ENCODE measurements around the gene ASAH2B. TPM values are rescaled to one million over a fixed set of nuclear protein-coding genes. Genes with fewer than 3 reads are reported as not detected.
"Not testable (repeated sequence)": the region's sequence is repeated elsewhere in the genome, so short reads cannot be mapped to it uniquely, and the experiment has no call there.

ASAH2B gene
- total RNA-seq (2014; rRNA removed; shearing (Covaris generic)), result 4.5 and 5.5 TPM in 2 replicates

- DNase-seq (ENCODE audit: low read depth), result peak; percentile 84
These were observed at the start of gene ASAH2B for GRCh38 chr10:50739618-50740292. TSS of gene ASAH2B (plus strand) at chr10:50739936. CDS start at chr10:50745131, 5,195 bp downstream.

DNA sequence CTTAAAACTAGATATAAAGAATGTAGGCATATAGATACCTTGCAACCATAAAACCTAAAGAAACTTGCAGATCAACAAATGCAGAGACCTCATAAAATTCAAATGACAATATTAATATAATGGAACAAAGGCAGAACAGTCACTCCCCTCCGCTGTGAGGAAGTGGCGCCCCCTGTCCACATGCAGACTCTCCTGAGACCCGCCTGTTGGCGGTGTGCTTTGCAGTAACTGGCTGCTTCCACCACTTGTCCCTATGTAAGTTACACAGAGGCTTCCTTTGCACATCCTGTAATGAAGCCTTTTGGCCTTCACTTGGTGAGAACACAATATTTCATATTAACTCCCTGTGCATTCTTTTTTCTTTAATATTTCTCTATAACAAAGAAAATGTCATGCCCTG is 41.9 kb upstream of the ASAH2B start:
- not testable (repeated sequence) for DNase-seq (ENCODE audit: low read depth)

- DNase-seq (ENCODE audit: low read depth), result peak; percentile 16
These were observed 37.8 kb upstream of the ASAH2B start for GRCh38 chr10:50701947-50702346.

GRCh38 chr10:50702997-50703396 is 36.7 kb upstream of the ASAH2B start:
- DNase-seq (ENCODE audit: low read depth), result not testable (repeated sequence)

GRCh38 chr10:50704436-50705079 is 35.2 kb upstream of the ASAH2B start:
- DNase-seq (ENCODE audit: low read depth), result peak; percentile 34

GRCh38 chr10:50706006-50706405 is 33.7 kb upstream of the ASAH2B start:
- DNase-seq (ENCODE audit: low read depth), result not testable (repeated sequence)

- DNase-seq (ENCODE audit: low read depth), result not testable (repeated sequence)
These were observed 29.5 kb upstream of the ASAH2B start for GRCh38 chr10:50710241-50710640.

- not testable (repeated sequence) for DNase-seq (ENCODE audit: low read depth)
These were observed 15.9 kb upstream of the ASAH2B start for GRCh38 chr10:50723812-50724211.

GRCh38 chr10:50728112-50728511 is 11.6 kb upstream of the ASAH2B start:
- not testable (repeated sequence) for DNase-seq (ENCODE audit: low read depth)

DNA sequence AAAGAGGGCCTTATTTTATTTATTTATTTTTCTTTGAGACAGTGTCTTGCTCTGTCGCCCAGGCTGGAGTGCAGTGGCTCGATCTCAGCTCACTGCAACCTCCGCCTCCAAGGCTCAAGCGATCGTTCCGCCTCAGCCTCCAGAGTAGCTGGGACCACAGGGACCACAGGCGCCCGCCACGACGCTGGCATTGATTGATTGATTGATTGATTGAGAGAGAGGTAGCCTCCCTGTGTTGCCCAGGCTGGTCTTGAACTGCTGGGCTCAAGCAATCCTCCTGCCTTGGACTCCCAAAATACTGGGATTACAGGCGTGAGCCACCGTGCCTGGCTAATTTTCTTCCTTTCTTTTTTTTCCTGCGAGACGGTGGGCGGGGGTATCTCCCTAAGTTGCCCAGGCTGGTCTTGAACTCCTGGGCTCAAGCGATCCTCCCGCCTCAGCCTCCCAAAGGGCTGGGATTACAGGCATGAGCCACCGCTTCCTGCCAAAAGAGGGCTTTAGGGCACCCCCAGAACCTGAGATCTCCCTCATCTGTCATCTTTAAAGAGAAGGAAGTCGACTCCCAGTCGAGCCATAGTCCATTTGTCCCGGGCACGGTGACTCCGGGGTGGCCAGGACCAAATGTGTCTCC is 634 bp upstream of the ASAH2B start:
- not testable (repeated sequence) for DNase-seq (ENCODE audit: low read depth)

- DNase-seq (ENCODE audit: low read depth), result peak; percentile 70
These were observed 535 bp downstream of the ASAH2B start for GRCh38 chr10:50740293-50740648.

- not testable (repeated sequence) for DNase-seq (ENCODE audit: low read depth)
These were observed 3.1 kb downstream of the ASAH2B start for GRCh38 chr10:50742820-50743219.

GRCh38 chr10:50766774-50767513 is 27.2 kb downstream of the ASAH2B start:
- not testable (repeated sequence) for DNase-seq (ENCODE audit: low read depth)

GRCh38 chr10:50772042-50772441 is 32.3 kb downstream of the ASAH2B start:
- DNase-seq (ENCODE audit: low read depth), result not testable (repeated sequence)

- DNase-seq (ENCODE audit: low read depth), result not testable (repeated sequence)
These were observed 35.1 kb downstream of the ASAH2B start for GRCh38 chr10:50774868-50775267.

- DNase-seq (ENCODE audit: low read depth), result not testable (repeated sequence)
These were observed 40.3 kb downstream of the ASAH2B start for GRCh38 chr10:50780036-50780435.

GRCh38 chr10:50782017-50782416 is 42.3 kb downstream of the ASAH2B start:
- DNase-seq (ENCODE audit: low read depth), result not testable (repeated sequence)

- not testable (repeated sequence) for DNase-seq (ENCODE audit: low read depth)
These were observed 48.2 kb downstream of the ASAH2B start for GRCh38 chr10:50787962-50788361.

GRCh38 chr10:50788951-50789945 is 49.5 kb downstream of the ASAH2B start:
- peak; percentile 11 for DNase-seq (ENCODE audit: low read depth)

DNA sequence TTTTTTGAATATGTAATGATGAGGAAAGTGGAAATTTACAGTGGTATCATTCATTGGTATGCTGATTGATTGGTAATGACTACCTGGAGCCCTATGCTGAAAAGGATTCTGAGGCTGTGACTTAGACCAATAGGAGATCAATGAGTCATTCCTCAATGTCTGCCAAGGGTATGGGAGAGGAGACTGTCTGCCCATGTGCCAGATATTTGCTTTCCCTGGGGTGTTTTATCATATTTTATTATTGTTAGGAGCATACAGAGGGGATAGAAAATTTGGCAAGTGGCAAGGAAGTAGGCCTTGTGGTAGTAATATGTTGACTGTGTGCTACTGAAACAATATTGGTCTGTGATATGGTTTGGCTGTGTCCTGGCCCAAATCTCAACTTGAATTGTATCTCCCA is 54.8 kb downstream of the ASAH2B start:
- DNase-seq (ENCODE audit: low read depth), result no peak

DNA sequence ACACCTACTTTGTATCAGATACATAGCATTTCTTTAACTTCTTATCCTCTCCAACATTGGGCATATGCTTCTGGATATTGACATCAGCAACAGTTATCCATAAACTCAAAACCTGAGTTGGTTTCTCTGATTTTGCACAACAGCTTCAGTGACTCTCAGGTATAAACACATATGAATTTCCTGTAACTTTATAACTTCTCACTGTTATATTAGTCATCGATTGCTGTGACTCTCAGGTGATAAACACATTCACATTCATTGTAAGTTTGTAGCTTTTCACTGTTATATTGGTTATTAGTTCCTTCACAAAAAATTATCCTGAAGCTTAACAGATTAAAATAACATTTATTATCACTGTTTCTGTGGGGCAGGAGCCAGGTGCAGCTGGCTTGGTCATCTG is 57.0 kb downstream of the ASAH2B start:
- DNase-seq (ENCODE audit: low read depth), result no peak
